HUES6 (cell line): Measurements from ENCODE around the gene MAPKAP1.

ENCODE experiments used
- H3K27ac ChIP-seq: 2 replicates; pipeline ENCODE4 v1.7.0; 2013; ENCODE audit warnings: low read depth, mild to moderate bottlenecking, low read length, inconsistent platforms
- H3K27me3 ChIP-seq: 2 replicates; pipeline ENCODE4 v1.6.1; 2013; ENCODE audit warnings: low read length; ENCODE audit not compliant: control insufficient read depth, insufficient read depth
- H3K36me3 ChIP-seq: 2 replicates; pipeline ENCODE4 v1.6.1; 2013; ENCODE audit warnings: low read length; ENCODE audit not compliant: control insufficient read depth, insufficient read depth
- H3K4me1 ChIP-seq: 2 replicates; pipeline ENCODE4 v1.6.1; 2013; ENCODE audit warnings: low read length; ENCODE audit not compliant: control insufficient read depth, insufficient read depth
- H3K4me3 ChIP-seq: 2 replicates; pipeline ENCODE4 v1.5.1; 2013; ENCODE audit warnings: low read depth, low read length
- H3K9ac ChIP-seq: one replicate; pipeline ENCODE4 v1.6.1; 2013; ENCODE audit warnings: mild to moderate bottlenecking, low read length
- H3K9me3 ChIP-seq: 2 replicates; pipeline ENCODE4 v1.6.1; 2013; ENCODE audit warnings: low read depth, low read length; ENCODE audit not compliant: control insufficient read depth, insufficient read depth

MAPKAP1 gene

DNA sequence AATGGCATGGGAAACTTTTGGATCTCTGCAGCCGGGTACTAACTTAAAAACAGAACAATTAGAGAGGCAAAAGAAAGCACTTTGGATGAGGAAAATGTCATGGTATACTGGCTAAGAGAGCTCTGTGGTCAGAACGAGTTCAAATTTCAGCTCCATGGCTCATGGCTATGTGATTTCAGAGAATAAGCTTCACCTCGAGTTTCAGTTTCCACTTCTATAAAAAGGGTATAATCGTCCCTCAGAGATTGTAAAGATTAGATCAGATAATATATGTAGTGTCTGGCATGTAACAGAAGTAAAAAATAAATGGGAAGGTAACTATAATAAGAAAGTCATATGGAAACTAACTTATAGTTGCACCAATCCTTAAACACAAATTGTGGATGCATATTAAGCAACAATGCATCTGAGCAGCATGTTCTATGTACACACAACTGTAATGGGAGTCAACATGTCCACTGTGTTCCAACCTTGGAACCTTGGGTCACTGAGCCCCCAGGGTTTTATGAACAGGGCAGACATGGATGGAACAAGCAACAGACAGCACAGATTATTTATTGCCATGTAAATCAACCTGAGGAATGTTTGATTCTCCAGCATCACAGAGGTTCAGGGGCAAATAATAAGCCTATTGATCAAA, 145.4 kb downstream of the MAPKAP1 start:
- H3K27ac ChIP-seq, result no peak overlapping the region

GRCh38 chr9:125559894-125560293, 147.1 kb downstream of the MAPKAP1 start:
- Histone ChIP-seq H3K36me3 (peaks cover 3% of the 10 kb centered on the region; the same call in 1 of the 2 replicates), H3K4me1 (peaks cover 10% of the 10 kb centered on the region), H3K27ac (no peak overlapping the region), H3K9me3 (no peaks in the 10 kb centered on the region), H3K9ac (no peak overlapping the region), H3K27me3 (no peaks in the 10 kb centered on the region), H3K4me3 (no peak overlapping the region)

More for the DNA sequence above, 145.4 kb downstream of the MAPKAP1 start:
- Histone ChIP-seq H3K4me1 (peaks cover 10% of the 10 kb centered on the region), H3K4me3 (no peak overlapping the region), H3K36me3 (peaks cover 3% of the 10 kb centered on the region; the same call in 1 of the 2 replicates), H3K9me3 (no peaks in the 10 kb centered on the region), H3K27me3 (no peaks in the 10 kb centered on the region), H3K9ac (no peak overlapping the region)

DNA sequence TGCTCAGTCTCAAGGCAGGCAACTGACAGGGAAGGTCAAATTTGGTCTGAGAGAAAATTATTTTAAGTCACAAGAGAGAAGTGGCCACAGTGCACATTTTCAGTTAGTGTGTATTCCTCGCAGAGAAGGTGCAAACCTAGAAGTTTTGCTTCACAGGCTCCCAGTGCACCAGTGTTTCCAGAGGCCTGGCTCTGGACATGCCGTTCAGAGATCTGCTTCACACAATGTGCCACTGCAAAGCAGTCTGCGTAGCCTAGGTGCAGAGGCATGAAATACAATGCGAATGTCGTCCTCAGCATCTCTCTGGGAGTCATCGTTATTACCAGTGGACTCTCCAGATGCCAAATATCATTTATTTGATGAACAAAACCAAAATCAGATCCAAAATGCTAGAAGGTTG, 147.8 kb downstream of the MAPKAP1 start:
- Histone ChIP-seq H3K4me1 (peaks cover 9% of the 10 kb centered on the region), H3K4me3 (no peak overlapping the region), H3K9ac (no peak overlapping the region), H3K27me3 (no peaks in the 10 kb centered on the region), H3K9me3 (no peaks in the 10 kb centered on the region), H3K36me3 (peaks cover 3% of the 10 kb centered on the region; the same call in 1 of the 2 replicates), H3K27ac (no peak overlapping the region)

GRCh38 chr9:125558453-125559092, 148.4 kb downstream of the MAPKAP1 start:
- Histone ChIP-seq H3K9ac (no peak overlapping the region), H3K27ac (0 out of 2 replicates have a peak overlapping the region, but pooled peaks have one; percentile 46)

GRCh38 chr9:125556046-125556721, 150.8 kb downstream of the MAPKAP1 start:
- Histone ChIP-seq H3K9ac (no peak overlapping the region), H3K4me3 (no peak overlapping the region), H3K4me1 (peaks cover 9% of the 10 kb centered on the region), H3K9me3 (no peaks in the 10 kb centered on the region), H3K36me3 (peaks cover 3% of the 10 kb centered on the region; the same call in 1 of the 2 replicates), H3K27me3 (no peaks in the 10 kb centered on the region), H3K27ac (no peak overlapping the region)

More at GRCh38 chr9:125558453-125559092, 148.4 kb downstream of the MAPKAP1 start:
- no peak overlapping the region for H3K4me3 ChIP-seq
- no peaks in the 10 kb centered on the region for H3K9me3 ChIP-seq
- H3K27me3 ChIP-seq, result no peaks in the 10 kb centered on the region
- H3K36me3 ChIP-seq, result peaks cover 3% of the 10 kb centered on the region; the same call in 1 of the 2 replicates
- H3K4me1 ChIP-seq, result peaks cover 9% of the 10 kb centered on the region

- Histone ChIP-seq H3K27me3 (no peaks in the 10 kb centered on the region), H3K27ac (no peak overlapping the region), H3K4me1 (peaks cover 9% of the 10 kb centered on the region), H3K9ac (no peak overlapping the region), H3K4me3 (no peak overlapping the region), H3K9me3 (no peaks in the 10 kb centered on the region), H3K36me3 (peaks cover 3% of the 10 kb centered on the region; the same call in 1 of the 2 replicates)
Measured at GRCh38 chr9:125554726-125555125, 152.3 kb downstream of the MAPKAP1 start.

DNA sequence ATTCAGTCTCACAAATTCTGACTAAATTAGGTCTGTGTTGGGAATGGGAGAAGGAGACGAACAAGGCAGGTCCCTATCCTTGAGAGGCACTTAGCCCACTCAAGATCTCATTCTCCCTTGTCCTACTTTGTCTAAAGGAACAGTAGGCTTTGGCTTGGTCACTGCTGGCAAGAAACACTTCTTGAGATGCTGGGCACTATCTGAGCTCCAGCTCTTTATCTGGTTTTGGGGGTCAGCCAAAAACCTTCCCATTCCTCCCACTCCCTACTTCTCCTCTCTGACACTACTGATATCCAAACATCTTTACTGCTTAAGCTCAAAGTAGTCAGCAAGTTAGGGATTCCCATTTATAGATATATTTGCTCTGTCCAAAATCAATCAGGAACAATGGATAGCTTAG, 155.2 kb downstream of the MAPKAP1 start:
- H3K27ac ChIP-seq, result no peak overlapping the region
- no peak overlapping the region for H3K9ac ChIP-seq
- no peak overlapping the region for H3K4me3 ChIP-seq
- no peaks in the 10 kb centered on the region for H3K27me3 ChIP-seq
- no peaks in the 10 kb centered on the region for H3K9me3 ChIP-seq
- no peaks in the 10 kb centered on the region for H3K36me3 ChIP-seq
- no peaks in the 10 kb centered on the region for H3K4me1 ChIP-seq

DNA sequence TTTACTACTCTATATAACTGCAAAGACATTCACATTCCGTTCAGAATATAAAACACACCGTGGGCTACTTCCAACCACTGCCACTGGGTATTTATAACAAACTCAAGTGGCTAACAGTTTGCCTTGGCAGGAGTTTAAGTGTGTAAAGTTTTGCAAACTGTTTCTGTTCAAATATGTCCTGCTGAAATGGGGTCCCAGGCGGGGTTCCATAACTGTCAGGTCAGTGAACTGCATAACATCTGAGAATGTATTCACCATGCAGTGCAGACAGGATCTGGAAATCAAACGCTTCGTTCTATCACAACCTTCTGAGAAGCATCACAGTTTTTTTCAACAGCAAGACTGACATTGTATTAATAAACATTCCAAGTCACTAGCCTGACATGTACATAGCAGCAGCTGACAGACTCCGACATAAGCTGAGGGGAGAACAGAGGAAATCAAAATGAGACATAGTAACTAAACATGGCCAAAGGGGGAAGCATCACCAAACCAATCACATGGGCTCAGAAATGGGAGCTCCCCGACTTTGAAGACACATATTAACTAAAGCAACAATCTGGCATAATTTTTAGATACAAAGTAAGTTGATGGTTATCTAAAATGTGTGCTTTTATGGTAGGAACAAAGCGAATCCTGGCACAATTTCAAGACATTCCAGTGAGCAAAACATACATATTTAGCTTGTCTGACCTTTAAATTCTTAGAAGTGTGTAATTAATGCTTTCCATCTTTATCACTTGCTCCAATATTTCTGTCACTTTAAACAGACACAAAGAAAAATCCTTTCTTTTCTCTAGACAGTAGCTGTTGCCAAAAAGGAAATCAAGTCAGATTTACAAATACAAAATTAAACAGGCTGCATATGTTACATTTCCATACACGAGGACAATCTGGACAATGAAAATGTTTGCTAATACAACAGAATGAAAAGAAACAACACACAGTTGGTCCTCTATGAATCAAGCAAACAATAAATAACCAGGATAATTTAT, 156.8 kb downstream of the MAPKAP1 start:
- no peak overlapping the region for H3K27ac ChIP-seq
- no peaks in the 10 kb centered on the region for H3K9me3 ChIP-seq
- H3K4me1 ChIP-seq, result no peaks in the 10 kb centered on the region
- no peaks in the 10 kb centered on the region for H3K27me3 ChIP-seq
- no peak overlapping the region for H3K9ac ChIP-seq
- H3K36me3 ChIP-seq, result no peaks in the 10 kb centered on the region
- H3K4me3 ChIP-seq, result no peak overlapping the region

DNA sequence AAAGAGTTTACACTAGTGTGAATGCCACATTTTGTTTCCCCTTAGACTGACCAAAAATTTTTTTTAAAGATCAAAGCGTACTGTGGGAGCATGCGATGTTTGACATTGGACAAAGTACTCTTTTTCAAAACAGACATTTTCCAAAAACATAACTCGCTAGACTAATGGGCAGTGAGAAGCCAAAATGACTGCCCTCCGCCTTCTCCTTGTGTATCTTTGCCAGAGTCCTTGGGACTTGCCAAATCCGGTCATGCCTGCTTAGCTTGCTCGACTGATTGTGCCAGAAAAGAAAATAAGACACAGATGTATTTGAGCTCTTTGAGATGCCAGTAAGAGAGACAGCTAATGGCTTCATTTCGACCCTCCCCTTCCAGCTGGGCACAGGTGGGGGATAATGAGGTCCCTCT, 157.5 kb downstream of the MAPKAP1 start:
- Histone ChIP-seq H3K4me3 (no peak overlapping the region), H3K4me1 (no peaks in the 10 kb centered on the region), H3K9me3 (no peaks in the 10 kb centered on the region), H3K36me3 (no peaks in the 10 kb centered on the region), H3K9ac (no peak overlapping the region), H3K27ac (no peak overlapping the region), H3K27me3 (no peaks in the 10 kb centered on the region)

DNA sequence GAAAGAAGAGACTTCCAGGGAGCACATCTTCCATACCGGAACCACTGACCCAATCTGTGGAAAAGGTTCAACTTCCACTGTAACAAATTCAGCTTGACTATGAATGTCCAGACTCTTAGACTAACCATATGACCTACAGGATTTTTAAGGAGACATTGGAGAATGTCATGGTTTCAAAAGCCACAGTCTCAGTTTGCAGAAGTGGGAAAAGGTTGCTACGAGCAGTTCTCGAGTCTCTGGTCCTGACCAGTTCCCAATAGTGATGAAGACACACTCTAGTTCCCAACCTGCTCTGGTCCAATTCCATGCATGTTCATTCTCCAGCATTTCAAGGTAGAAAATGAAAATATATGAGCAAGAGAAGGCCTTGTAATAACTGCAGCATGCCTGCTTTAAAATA, 158.0 kb downstream of the MAPKAP1 start:
- H3K36me3 ChIP-seq, result no peaks in the 10 kb centered on the region
- no peaks in the 10 kb centered on the region for H3K4me1 ChIP-seq
- no peak overlapping the region for H3K4me3 ChIP-seq
- H3K27me3 ChIP-seq, result no peaks in the 10 kb centered on the region
- H3K9me3 ChIP-seq, result no peaks in the 10 kb centered on the region
- H3K27ac ChIP-seq, result no peak overlapping the region
- no peak overlapping the region for H3K9ac ChIP-seq
